Small intestine (tissue), 7 donors: ENCODE measurements around the gene CCNT1. TPM values are rescaled to one million over a fixed set of nuclear protein-coding genes. Genes with fewer than 3 reads are reported as not detected.
"Not testable (repeated sequence)": the region's sequence is repeated elsewhere in the genome, so short reads cannot be mapped to it uniquely, and the experiment has no call there.

Experiments used
- DNase-seq, 2 donors: peaks; one replicate each; pipeline versions ENCODE4 v3.0.0 to v3.0.0-alpha.2; 2013
- FAIRE-seq: peaks from 2 replicates; lab custom pipeline; 2012; peaks lifted over from hg19 to GRCh38; lab: Jason Lieb, UNC
- H3K27ac ChIP-seq, 3 donors: one replicate each; pipeline ENCODE4 v1.5.1; 2013; ENCODE audit warnings: low read length in 2 of 3, mild to moderate bottlenecking in 2 of 3, control low read depth in 1 of 3, inconsistent platforms in 1 of 3, low read depth in 1 of 3, moderate library complexity in 1 of 3
- H3K27me3 ChIP-seq, 3 donors: one replicate each; pipeline ENCODE4 v1.6.1; 2013; ENCODE audit warnings: low read length in 3 of 3, inconsistent platforms in 1 of 3; ENCODE audit not compliant: control insufficient read depth in 3 of 3, insufficient read depth in 3 of 3
- H3K36me3 ChIP-seq, 3 donors: one replicate each; pipeline ENCODE4 v1.6.1; 2013; ENCODE audit warnings: low read length in 3 of 3, inconsistent platforms in 1 of 3, low read depth in 1 of 3, mild to moderate bottlenecking in 1 of 3, moderate library complexity in 1 of 3; ENCODE audit not compliant: control insufficient read depth in 3 of 3, insufficient read depth in 2 of 3
- H3K4me1 ChIP-seq, 3 donors: one replicate each; pipeline ENCODE4 v1.6.1; 2013; ENCODE audit warnings: low read length in 2 of 3, inconsistent platforms in 1 of 3, low read depth in 1 of 3, mild to moderate bottlenecking in 1 of 3, moderate library complexity in 1 of 3; ENCODE audit not compliant: control insufficient read depth in 3 of 3, insufficient read depth in 2 of 3
- H3K4me3 ChIP-seq, 3 donors: one replicate each; pipeline ENCODE4 v1.5.1; 2013; ENCODE audit warnings: low read length in 3 of 3, control low read depth in 1 of 3, inconsistent platforms in 1 of 3, low read depth in 1 of 3, mild to moderate bottlenecking in 1 of 3, moderate library complexity in 1 of 3
- H3K9me3 ChIP-seq, 2 donors: one replicate each; pipeline ENCODE4 v1.6.1; 2013; ENCODE audit warnings: low read depth in 1 of 2, low read length in 1 of 2; ENCODE audit not compliant: control insufficient read depth in 2 of 2, insufficient read depth in 1 of 2
- WGBS, 3 donors: extraction: QIAGEN DNeasy Blood & Tissue Kit; methylation state at CpG; one replicate each; pipeline ENCODE4 v1.1.7; 2013; 5-methylcytosine and 5-hydroxymethylcytosine counted together
- polyA plus RNA-seq, 4 donors: library from polyadenylated mRNA; stranded (reverse) in 3 of 4; unstranded in 1 of 4; fragments of 200-250 nt in 3 of 4; fragments of 120-200 nt in 1 of 4; gene quantifications; one replicate each; pipeline versions ENCODE4 v1.2.1 to v1.2.3, GENCODE V29; 2013
- donor health status: healthy with polysubstance abuse.
- donor health status: control.
- donor health status: control.
- donor health status: Bipolar disorder and iron deficiency.
- donor health status: healthy.

CCNT1 gene
- polyA plus RNA-seq, 4 donors: 3.0 to 22.0 (median 5.1) TPM

- FAIRE-seq: no peak
- H3K4me3 ChIP-seq: no peak overlapping the region
- no peak for DNase-seq
- H3K27ac ChIP-seq: no peak overlapping the region
- H3K4me1 ChIP-seq: no peaks in the 10 kb centered on the region
- WGBS, 3 donors: 75 to 85% (median 80%) methylated on average over 9 of the region's 9 CpGs
- peaks cover 0 to 3% (median 0%) of the 10 kb centered on the region in 3 donors for H3K27me3 ChIP-seq
- H3K36me3 ChIP-seq: no peaks in the 10 kb centered on the region
- H3K9me3 ChIP-seq: no peaks in the 10 kb centered on the region
Measured at GRCh38 chr12:48744251-48745008, 27.9 kb upstream of the CCNT1 start.

DNA sequence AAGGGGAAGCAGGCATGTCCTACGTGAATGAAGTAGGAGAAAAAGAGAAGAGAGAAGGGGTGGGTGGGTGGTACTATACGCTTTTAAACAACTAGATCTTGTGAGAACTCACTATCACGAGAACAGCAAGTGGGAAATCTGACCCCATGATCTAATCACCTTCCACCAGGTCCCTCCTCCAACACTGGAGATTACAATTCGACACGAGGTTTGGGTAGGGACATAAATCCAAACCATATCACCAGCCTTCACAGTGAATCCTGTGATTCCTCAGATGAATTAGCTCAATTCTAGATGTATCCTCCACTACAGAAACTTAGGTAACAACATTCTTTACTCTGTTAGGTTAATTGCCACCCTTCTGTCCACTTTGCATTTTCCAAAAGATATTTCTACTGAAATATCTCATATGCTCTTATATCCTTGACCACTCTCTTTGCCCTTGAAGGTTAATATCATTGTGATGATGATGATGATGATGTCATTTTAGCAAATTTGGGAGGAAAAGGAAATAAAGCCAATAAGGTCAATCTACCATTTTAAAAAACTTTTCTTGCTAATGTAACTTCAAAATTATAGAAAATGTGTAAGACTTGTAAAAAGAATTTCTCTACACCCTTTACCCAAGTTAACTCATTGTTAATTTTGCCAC lies 23.2 kb upstream of the CCNT1 start:
- 27 to 38% (median 34%) methylated on average over 5 of the region's 5 CpGs for WGBS, 3 donors
- H3K4me1 ChIP-seq: no peaks in the 10 kb centered on the region
- H3K4me3 ChIP-seq: no peak overlapping the region
- no peak overlapping the region for H3K27ac ChIP-seq
- no peaks in the 10 kb centered on the region for H3K36me3 ChIP-seq
- no peak for FAIRE-seq
- H3K9me3 ChIP-seq: no peaks in the 10 kb centered on the region
- H3K27me3 ChIP-seq: peaks cover 0 to 4% (median 0%) of the 10 kb centered on the region in 3 donors
- DNase-seq: no peak

- H3K27ac ChIP-seq: no peak overlapping the region
- no peaks in the 10 kb centered on the region for H3K36me3 ChIP-seq
- H3K4me1 ChIP-seq: no peaks in the 10 kb centered on the region
- H3K27me3 ChIP-seq: peaks cover 0 to 4% (median 0%) of the 10 kb centered on the region in 3 donors
- FAIRE-seq (no peak), DNase-seq (no peak)
- H3K4me3 ChIP-seq: no peak overlapping the region
- H3K9me3 ChIP-seq: no peaks in the 10 kb centered on the region
- WGBS, 3 donors: 27 to 49% (median 37%) methylated on average over 1 of the region's 1 CpG
Measured at GRCh38 chr12:48736456-48736855, 19.9 kb upstream of the CCNT1 start.

DNA sequence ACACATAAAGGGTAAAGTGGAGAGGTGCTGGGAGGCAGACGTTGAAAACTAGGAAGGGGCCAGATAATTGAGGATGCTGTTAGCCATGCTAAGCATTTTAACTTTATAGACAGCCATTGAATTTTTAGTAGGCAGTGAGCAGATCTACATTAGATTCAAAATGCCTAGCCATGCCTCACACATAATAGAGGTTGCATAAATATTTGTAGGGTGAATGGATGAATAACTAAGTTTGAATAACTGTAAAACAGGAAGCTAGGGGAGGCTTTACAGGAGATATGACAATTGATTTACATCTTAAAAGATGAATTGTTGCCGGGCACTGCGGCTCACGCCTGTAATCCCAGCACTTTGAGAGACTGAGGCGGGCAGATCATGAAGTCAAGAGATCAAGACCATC lies 12.3 kb upstream of the CCNT1 start:
- no peak for DNase-seq
- Histone ChIP-seq H3K27ac (no peak overlapping the region), H3K9me3 (no peaks in the 10 kb centered on the region), H3K4me3 (no peak overlapping the region), H3K36me3 (no peaks in the 10 kb centered on the region), H3K4me1 (no peaks in the 10 kb centered on the region), H3K27me3 (no peaks in the 10 kb centered on the region)
- 75 to 81% (median 76%) methylated on average over 5 of the region's 5 CpGs for WGBS, 3 donors
- FAIRE-seq: no peak

GRCh38 chr12:48720737-48721136 lies 4.2 kb upstream of the CCNT1 start:
- WGBS, 3 donors: 89 to 92% (median 89%) methylated on average over 1 of the region's 1 CpG
- H3K27me3 ChIP-seq: not testable (repeated sequence)

GRCh38 chr12:48720171-48720570 lies 3.7 kb upstream of the CCNT1 start:
- H3K4me3 ChIP-seq, H3K36me3 ChIP-seq, DNase-seq, FAIRE-seq, H3K27ac ChIP-seq, H3K4me1 ChIP-seq, H3K27me3 ChIP-seq: not testable (repeated sequence)
- H3K9me3 ChIP-seq: peaks cover 0 to 16% of the 10 kb centered on the region in 2 donors
- 85 to 87% (median 86%) methylated on average over 2 of the region's 2 CpGs for WGBS, 3 donors

More at GRCh38 chr12:48720737-48721136, 4.2 kb upstream of the CCNT1 start:
- H3K4me3 ChIP-seq, H3K36me3 ChIP-seq, DNase-seq, H3K4me1 ChIP-seq, FAIRE-seq, H3K27ac ChIP-seq: not testable (repeated sequence)
- peaks cover 0 to 16% of the 10 kb centered on the region in 2 donors for H3K9me3 ChIP-seq

- DNase-seq, FAIRE-seq, H3K27me3 ChIP-seq, H3K27ac ChIP-seq, H3K4me3 ChIP-seq, H3K36me3 ChIP-seq, H3K4me1 ChIP-seq: not testable (repeated sequence)
- WGBS, 3 donors: 71 to 80% (median 76%) methylated on average over 4 of the region's 4 CpGs
- H3K9me3 ChIP-seq: peaks cover 0 to 16% of the 10 kb centered on the region in 2 donors
Measured at GRCh38 chr12:48719002-48719401, 2.5 kb upstream of the CCNT1 start.

DNA sequence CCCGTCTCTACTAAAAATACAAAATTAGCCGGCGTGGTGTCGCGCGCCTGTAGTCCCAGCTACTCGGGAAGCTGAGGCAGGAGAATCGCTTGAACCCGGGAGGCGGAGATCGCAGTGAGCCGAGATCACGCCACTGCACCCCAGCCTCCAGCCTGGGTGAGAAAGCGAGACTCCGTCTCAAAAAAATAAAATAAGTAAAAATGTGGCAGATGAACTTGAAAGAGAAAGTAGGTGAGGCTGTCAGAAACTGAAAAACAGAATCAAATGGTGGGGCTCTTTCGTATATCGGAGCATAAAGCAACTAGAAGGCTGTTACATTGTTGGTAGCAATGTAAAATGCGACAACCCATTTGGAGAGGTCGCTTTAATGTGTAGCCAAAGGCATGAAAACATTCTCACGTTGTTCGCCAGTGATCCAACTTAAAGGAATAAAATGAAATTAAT lies 767 bp upstream of the CCNT1 start:
- Histone ChIP-seq H3K27me3 (no peaks in the 10 kb centered on the region), H3K36me3 (peaks cover 3 to 18% (median 3%) of the 10 kb centered on the region in 3 donors), H3K4me3 (peak overlapping the region in 2 of 3 donors; percentile 49 to 90), H3K4me1 (peaks cover 2 to 14% (median 8%) of the 10 kb centered on the region in 3 donors), H3K27ac (peak overlapping the region; percentile 21 to 94 (median 93)), H3K9me3 (peaks cover 0 to 16% of the 10 kb centered on the region in 2 donors)
- FAIRE-seq: no peak
- DNase-seq: peak; percentile 13 to 32
- 8 to 11% (median 10%) methylated on average over 21 of the region's 21 CpGs for WGBS, 3 donors
